Thoracic aorta (tissue), 2 donors: Measurements from ENCODE around the gene CNNM1. TPM values are rescaled to one million over a fixed set of nuclear protein-coding genes. Genes with fewer than 3 reads are reported as not detected.

ENCODE experiments used
- ATAC-seq: fragments of 150-250 bp; one replicate; pipeline ENCODE4 v1.8.0; 2017; ENCODE audit warnings: low read depth; ENCODE audit not compliant: insufficient number of reproducible peaks, low FRiP score
- DNase-seq: peaks from one replicate; pipeline ENCODE4 v3.0.0-alpha.2; 2020; ENCODE audit warnings: low spot score
- H3K27ac ChIP-seq, 2 donors: fragments of 200-600 bp; sonication (generic); 1 replicate in 1 of 2; 2 replicates in 1 of 2; pipeline ENCODE4 v1.5.1; 2016; ENCODE audit warnings: mild to moderate bottlenecking in 2 of 2, moderate library complexity in 2 of 2
- H3K27me3 ChIP-seq: fragments of 200-600 bp; sonication (generic); replicated peaks from 2 replicates; pipeline ENCODE4 v1.6.0; 2016; ENCODE audit warnings: mild to moderate bottlenecking; ENCODE audit not compliant: insufficient read depth
- H3K36me3 ChIP-seq: fragments of 200-600 bp; sonication (generic); one replicate; pipeline ENCODE4 v1.5.1; 2016
- H3K4me1 ChIP-seq, 2 donors: fragments of 200-600 bp; sonication (generic); 1 replicate in 1 of 2; 2 replicates in 1 of 2; pipeline versions ENCODE4 v1.5.1 to v1.6.0; 2016; ENCODE audit warnings: low read depth in 2 of 2, mild to moderate bottlenecking in 1 of 2; ENCODE audit not compliant: control insufficient read depth in 1 of 2
- H3K4me3 ChIP-seq: fragments of 200-600 bp; sonication (generic); 2 replicates; pipeline ENCODE4 v1.5.1; 2016; ENCODE audit warnings: mild to moderate bottlenecking
- H3K9me3 ChIP-seq: fragments of 200-600 bp; sonication (generic); 2 replicates; pipeline ENCODE4 v1.5.1; 2016
- total RNA-seq, 2 donors: library from RNA; depleted of rRNA; stranded (reverse); fragments of >200 nt; gene quantifications; one replicate each; pipeline versions ENCODE4 v1.1.0 to v1.2.3, GENCODE V29; 2016
- TF ChIP-seq, protein P1 (sequence below): fragments of 200-600 bp; sonication (generic); IDR thresholded peaks from one replicate; pipeline ENCODE4 v1.5.1; 2019; ENCODE audit warnings: antibody characterized with exemption

CNNM1 gene
- total RNA-seq, 2 donors from 2014 or later, result 0.35 to 0.68 TPM

DNA sequence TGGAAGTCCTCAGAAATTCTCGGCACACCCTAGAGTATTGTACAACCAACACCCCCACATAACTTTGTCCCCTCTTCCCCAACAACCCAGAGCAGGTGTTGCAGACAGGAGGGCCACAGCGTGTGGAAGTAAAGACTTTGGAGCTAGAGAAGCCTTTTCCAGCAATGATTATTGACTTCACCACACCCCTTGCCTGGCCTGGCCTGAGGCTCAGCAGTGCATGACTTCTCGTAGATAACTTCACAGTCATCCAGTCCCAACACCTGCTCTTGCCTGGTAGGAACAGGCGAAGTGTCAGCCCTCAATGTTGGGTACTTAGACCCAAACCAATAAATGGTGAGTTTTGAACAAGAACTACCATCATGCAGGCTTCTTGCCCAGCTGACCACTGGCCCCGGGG, 64.5 kb downstream of the CNNM1 start:
- Histone ChIP-seq H3K4me1 (no peaks in the 10 kb centered on the region), H3K4me3 (no peak overlapping the region), H3K27ac (no peak overlapping the region), H3K27me3 (no peaks in the 10 kb centered on the region), H3K36me3 (peaks cover 10% of the 10 kb centered on the region), H3K9me3 (no peaks in the 10 kb centered on the region)
- ATAC-seq (no peak), DNase-seq (no peak)
- TF ChIP-seq, protein P1, sequence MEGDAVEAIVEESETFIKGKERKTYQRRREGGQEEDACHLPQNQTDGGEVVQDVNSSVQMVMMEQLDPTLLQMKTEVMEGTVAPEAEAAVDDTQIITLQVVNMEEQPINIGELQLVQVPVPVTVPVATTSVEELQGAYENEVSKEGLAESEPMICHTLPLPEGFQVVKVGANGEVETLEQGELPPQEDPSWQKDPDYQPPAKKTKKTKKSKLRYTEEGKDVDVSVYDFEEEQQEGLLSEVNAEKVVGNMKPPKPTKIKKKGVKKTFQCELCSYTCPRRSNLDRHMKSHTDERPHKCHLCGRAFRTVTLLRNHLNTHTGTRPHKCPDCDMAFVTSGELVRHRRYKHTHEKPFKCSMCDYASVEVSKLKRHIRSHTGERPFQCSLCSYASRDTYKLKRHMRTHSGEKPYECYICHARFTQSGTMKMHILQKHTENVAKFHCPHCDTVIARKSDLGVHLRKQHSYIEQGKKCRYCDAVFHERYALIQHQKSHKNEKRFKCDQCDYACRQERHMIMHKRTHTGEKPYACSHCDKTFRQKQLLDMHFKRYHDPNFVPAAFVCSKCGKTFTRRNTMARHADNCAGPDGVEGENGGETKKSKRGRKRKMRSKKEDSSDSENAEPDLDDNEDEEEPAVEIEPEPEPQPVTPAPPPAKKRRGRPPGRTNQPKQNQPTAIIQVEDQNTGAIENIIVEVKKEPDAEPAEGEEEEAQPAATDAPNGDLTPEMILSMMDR, result no peak

DNA sequence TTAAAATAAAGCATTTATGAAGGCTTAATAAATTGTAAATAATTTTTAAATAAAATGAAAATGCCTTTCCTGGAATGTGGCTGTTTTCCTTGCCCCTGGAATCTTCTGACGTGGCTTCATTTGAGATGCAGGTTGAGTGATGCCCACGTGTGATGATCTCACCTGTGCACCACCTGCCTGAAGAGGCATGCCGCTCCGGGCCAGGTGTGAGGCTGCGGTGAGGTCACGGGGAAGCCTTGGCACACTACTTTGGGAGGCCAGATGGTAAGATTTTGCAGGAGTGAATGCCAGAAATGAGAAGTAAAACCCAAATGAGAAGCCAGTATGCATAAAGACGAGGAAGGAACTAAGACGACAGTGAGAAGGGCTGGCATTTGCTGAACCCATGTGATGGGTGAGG, 65.1 kb downstream of the CNNM1 start:
- peaks cover 14% of the 10 kb centered on the region for H3K36me3 ChIP-seq
- TF ChIP-seq, protein P1, result no peak
- no peaks in the 10 kb centered on the region for H3K27me3 ChIP-seq
- ATAC-seq (no peak), DNase-seq (no peak)
- H3K27ac ChIP-seq, result no peak overlapping the region
- H3K9me3 ChIP-seq, result no peaks in the 10 kb centered on the region
- no peaks in the 10 kb centered on the region for H3K4me1 ChIP-seq
- H3K4me3 ChIP-seq, result no peak overlapping the region

DNA sequence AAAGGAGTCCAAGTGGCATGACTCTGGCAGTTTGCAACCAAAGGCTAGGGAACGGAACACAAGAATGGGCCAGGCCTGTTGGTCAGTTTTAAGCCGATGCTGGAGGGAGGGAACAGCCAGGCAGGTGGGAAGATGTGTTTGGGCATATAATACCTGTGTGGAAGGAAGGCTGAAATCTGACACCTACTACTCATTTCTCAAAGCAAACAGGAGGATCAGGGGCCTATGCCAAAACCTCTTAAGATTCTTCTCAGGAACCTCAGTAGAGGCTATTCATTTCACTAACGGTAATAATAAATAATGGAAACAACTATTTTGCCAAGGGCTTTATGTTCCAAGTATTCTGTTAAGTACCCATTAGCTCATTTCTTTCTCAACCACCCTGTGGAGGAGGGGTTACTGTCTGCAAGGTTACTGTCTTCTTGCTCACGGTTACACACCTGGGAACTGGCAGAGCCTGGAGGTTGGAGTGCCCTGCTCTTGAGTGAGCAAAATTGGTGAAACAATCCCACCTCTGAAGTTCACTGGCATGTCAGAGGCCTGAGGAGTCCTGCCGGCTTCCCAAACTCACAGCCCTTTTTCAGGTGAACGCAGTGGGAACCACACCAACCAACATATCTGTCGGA, 65.7 kb downstream of the CNNM1 start:
- no peaks in the 10 kb centered on the region for H3K4me1 ChIP-seq
- H3K36me3 ChIP-seq, result peaks cover 20% of the 10 kb centered on the region
- no peaks in the 10 kb centered on the region for H3K27me3 ChIP-seq
- no peak overlapping the region for H3K27ac ChIP-seq
- TF ChIP-seq, protein P1, result no peak
- no peak overlapping the region for H3K4me3 ChIP-seq
- H3K9me3 ChIP-seq, result no peaks in the 10 kb centered on the region
- ATAC-seq (no peak), DNase-seq (no peak)

DNA sequence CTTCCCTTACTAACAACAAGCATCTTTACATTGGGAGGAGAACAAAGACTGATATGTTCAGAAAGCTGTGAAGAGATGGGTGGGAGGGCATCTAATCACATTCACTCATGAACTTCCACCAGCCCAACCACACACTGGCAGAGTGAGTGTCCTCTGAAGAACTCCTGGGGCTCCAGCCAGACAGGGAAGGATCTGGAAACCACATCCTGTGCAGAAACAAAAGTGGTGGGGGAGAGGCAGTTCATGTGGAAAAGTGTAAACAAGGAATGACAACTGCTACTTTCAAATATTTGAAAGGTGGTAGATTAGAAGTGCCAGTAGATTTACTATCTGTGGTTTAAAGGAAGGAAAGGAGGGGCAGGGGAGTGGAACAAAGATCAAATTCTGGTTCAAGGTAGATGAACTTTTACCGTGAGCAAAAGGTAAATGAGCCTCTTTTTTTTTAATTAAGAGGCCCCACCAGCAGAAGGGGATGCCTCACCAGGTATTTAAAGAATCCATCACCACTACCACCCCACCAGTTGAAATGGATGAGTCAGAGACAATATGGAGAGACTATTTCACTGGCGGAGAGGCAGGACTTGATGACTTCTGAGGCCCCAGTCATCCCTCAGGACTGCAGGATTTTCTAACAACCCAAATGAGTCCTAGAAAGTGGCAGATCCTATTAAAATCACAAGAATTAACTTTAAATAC, 66.7 kb downstream of the CNNM1 start:
- H3K4me1 ChIP-seq, result no peaks in the 10 kb centered on the region
- DNase-seq (no peak), ATAC-seq (no peak)
- TF ChIP-seq, protein P1, result no peak
- peaks cover 22% of the 10 kb centered on the region for H3K36me3 ChIP-seq
- H3K27me3 ChIP-seq, result no peaks in the 10 kb centered on the region
- no peak overlapping the region for H3K4me3 ChIP-seq
- no peaks in the 10 kb centered on the region for H3K9me3 ChIP-seq
- H3K27ac ChIP-seq, result no peak overlapping the region

DNA sequence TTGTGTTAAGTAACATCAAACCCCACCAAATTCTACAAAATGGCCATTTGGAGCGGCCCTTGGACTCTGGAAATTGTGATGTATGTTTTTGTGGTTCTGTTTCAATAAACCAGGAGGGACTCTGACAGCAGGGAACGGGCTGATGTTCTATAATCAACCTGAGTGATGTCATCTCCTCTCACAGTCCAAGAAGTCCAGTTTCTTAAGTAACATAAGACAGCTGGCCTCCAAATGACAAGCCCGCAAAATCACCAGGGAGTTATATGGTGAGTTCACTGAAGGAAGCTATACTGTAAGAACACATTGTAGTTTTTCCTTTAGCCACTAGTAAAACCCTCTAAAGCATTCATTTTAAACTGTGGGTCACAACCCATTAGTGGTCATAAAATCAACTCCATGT, 67.3 kb downstream of the CNNM1 start:
- Histone ChIP-seq H3K9me3 (no peaks in the 10 kb centered on the region), H3K27me3 (no peaks in the 10 kb centered on the region), H3K36me3 (peaks cover 22% of the 10 kb centered on the region), H3K4me1 (no peaks in the 10 kb centered on the region), H3K4me3 (no peak overlapping the region), H3K27ac (no peak overlapping the region)
- TF ChIP-seq, protein P1, result no peak
- ATAC-seq (no peak), DNase-seq (no peak)
